Effector memory CD4-positive, alpha-beta T cell (primary cell): ENCODE measurements around the gene MS4A15.
"Not testable (repeated sequence)": the region's sequence is repeated elsewhere in the genome, so short reads cannot be mapped to it uniquely, and the experiment has no call there.

Source experiments
- DNase-seq, 3 donors: peaks; one replicate each; pipeline ENCODE4 v3.0.0-alpha.2; 2020
- H3K27ac ChIP-seq: 2 replicates; pipeline ENCODE4 v1.7.0; 2013; ENCODE audit warnings: mild to moderate bottlenecking, low read length, moderate library complexity; ENCODE audit not compliant: insufficient read depth, poor library complexity, severe bottlenecking
- H3K27me3 ChIP-seq: replicated peaks from 2 replicates; pipeline ENCODE4 v1.7.0; 2013; ENCODE audit warnings: mild to moderate bottlenecking, low read length; ENCODE audit not compliant: insufficient read depth, control insufficient read depth, poor library complexity, severe bottlenecking
- H3K36me3 ChIP-seq: 2 replicates; pipeline ENCODE4 v1.7.0; 2013; ENCODE audit warnings: mild to moderate bottlenecking, low read length, moderate library complexity; ENCODE audit not compliant: control insufficient read depth, insufficient read depth
- H3K4me1 ChIP-seq: 2 replicates; pipeline ENCODE4 v1.7.0; 2013; ENCODE audit warnings: low read length, mild to moderate bottlenecking; ENCODE audit not compliant: control insufficient read depth, insufficient read depth, poor library complexity, severe bottlenecking
- H3K4me3 ChIP-seq: 2 replicates; pipeline ENCODE4 v1.7.0; 2013; ENCODE audit warnings: low read length, low read depth, mild to moderate bottlenecking; ENCODE audit not compliant: insufficient read depth, poor library complexity, severe bottlenecking
- H3K9me3 ChIP-seq: 2 replicates; pipeline ENCODE4 v1.7.0; 2013; ENCODE audit warnings: mild to moderate bottlenecking, low read length, moderate library complexity; ENCODE audit not compliant: control insufficient read depth

The MS4A15 gene

DNA sequence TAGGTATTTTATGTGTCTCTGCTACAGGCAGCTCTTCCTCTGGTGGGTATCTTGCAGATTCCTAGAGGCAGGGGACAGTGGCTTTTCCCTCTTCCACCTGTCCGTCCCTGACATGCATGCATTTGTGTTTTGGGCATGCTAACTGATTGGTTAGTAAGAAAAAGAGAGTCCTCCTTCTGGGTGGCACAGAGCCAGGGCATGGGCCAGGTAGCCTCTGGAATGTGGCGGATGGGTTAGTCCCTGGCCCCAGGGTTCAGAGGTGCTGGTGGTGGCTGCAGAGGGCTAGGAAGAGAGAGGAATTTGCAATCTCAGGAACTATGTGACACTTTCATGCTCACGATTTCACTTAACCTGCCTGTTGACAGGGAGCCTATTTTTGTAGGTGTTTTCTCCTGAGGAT lies 5.8 kb upstream of the MS4A15 start:
- no peak for DNase-seq
- Histone ChIP-seq H3K4me1 (no peaks in the 10 kb centered on the region), H3K36me3 (no peaks in the 10 kb centered on the region), H3K9me3 (no peaks in the 10 kb centered on the region), H3K27ac (no peak overlapping the region), H3K4me3 (no peak overlapping the region), H3K27me3 (no peaks in the 10 kb centered on the region)

DNA sequence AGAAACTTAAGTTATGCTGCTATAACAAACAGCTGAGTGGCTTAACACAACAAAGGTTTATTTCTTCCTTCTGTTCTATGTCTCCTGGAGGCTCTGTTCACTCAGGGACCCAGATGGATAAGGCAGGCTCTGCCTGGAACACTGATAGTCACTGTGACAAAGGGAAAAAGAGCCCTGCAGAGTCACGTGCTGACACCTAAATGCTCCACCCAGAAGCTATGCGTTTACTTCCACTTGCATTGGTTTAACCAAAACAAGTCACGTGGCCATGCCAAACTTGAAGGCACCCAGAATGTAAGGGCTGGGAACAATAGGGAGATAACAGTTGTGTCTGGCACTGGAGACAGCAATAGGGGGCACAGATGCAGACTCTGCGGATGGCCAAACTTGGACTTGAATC lies 3.4 kb upstream of the MS4A15 start:
- H3K9me3 ChIP-seq = no peaks in the 10 kb centered on the region
- H3K27ac ChIP-seq = no peak overlapping the region
- H3K36me3 ChIP-seq = no peaks in the 10 kb centered on the region
- no peaks in the 10 kb centered on the region for H3K4me1 ChIP-seq
- no peak overlapping the region for H3K4me3 ChIP-seq
- no peaks in the 10 kb centered on the region for H3K27me3 ChIP-seq
- DNase-seq = no peak

DNA sequence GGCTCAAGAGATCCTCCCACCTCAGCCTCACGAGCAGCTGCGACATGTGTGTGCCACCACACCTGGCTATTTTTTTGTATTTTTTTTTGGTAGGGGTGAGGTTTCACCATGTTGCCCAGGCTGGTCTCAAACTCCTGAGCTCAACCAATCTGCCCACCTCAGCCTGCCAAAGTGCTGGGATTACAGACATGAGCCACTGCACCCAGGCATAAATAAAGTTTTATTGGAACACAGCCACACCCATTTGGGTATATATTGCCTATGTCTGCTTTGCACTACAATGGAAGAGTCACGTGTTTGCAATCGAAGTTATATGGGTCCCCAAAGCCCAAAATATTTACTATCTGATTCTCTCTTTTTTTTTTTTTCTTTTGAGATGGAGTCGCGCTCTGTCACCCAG lies 1.8 kb upstream of the MS4A15 start:
- no peaks in the 10 kb centered on the region for H3K9me3 ChIP-seq
- H3K27me3 ChIP-seq = no peaks in the 10 kb centered on the region
- no peaks in the 10 kb centered on the region for H3K36me3 ChIP-seq
- DNase-seq = no peak
- no peak overlapping the region for H3K27ac ChIP-seq
- H3K4me3 ChIP-seq = no peak overlapping the region
- no peaks in the 10 kb centered on the region for H3K4me1 ChIP-seq

DNA sequence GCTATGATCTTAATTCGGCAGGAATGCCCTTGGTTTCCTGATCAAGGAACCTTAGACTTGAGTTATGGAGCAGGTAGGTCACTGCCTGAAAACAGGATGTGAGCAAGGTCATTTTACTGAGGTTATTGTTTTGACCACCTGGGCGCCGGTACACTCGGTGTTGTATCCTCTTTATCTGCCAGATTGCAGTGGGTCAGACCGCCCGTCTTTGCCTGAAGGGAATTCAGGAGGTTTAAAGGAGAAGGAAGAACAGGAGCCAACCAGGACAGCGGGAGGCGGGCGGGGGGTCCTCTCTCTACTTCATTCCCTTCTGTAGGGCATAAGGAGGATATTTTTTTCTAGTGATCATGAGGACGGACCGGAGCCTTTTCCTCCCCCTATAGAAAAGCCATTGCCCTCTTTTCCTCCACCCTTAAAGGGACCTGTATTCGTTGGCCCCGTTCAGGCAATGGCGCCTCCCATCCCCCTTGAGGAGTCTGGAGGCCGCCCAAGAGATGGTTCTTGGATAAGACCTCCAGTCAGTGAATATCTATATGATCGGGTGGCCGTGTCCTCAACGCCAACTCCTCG lies 649 bp downstream of the MS4A15 start:
- no peak for DNase-seq
- H3K4me1 ChIP-seq = no peaks in the 10 kb centered on the region
- no peak overlapping the region for H3K4me3 ChIP-seq
- no peaks in the 10 kb centered on the region for H3K9me3 ChIP-seq
- no peaks in the 10 kb centered on the region for H3K27me3 ChIP-seq
- H3K36me3 ChIP-seq = no peaks in the 10 kb centered on the region
- H3K27ac ChIP-seq = no peak overlapping the region

DNA sequence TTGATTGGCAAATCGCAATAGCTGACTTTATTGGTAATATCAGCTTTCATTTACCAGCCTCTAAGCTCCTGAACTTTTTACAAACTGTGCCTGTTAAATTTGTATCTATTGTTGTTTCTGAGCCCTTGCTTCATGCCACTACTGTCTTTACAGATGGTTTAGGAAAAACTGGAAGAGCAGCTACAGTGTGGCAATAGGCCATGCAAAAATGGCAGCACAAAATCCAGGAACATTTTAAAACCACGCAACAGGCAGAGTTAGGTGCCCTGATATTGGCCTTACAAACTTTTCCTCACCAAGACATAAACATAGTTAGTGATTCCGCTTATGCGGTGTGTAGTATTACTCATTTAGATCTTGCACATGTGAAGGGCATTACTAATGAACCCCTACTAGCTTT lies 2.0 kb downstream of the MS4A15 start:
- H3K4me1 ChIP-seq, H3K9me3 ChIP-seq, H3K27me3 ChIP-seq, H3K27ac ChIP-seq, H3K36me3 ChIP-seq, DNase-seq, H3K4me3 ChIP-seq: not testable (repeated sequence)

DNA sequence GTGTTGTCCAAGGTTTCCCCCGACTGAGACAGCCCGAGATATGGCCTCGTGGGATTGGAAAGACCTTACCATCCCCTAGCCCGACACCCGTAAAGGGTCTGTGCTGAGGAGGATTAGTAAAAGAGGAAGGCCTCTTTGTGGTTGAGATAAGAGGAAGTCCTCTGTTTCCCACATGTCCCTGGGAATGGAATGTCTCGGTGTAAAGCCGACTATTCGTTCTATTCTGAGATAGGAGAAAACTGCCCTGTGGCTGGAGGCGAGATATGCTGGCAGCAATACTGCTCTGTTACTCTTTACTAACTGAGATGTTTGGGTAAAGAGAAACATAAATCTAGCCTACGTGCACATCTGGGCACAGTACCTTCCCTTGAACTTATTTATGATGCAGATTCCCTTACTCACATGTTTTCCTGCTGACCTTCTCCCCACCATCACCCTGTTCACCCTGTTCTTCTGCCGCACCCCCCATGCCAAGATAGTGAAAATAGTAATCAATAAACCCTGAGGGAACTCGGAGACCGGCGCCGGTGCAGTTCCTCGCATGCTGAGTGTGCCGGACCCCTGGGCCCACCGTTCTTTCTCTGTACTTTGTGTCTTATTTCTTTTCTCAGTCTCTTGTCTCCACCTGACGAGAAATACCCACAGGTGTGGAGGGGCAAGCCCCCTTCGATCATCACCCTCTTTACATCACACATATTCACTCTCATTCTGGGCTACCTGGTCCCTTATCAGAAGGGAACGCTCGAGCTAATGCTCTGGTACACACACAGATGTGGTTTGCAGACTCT lies 3.0 kb downstream of the MS4A15 start:
- H3K36me3 ChIP-seq, H3K27me3 ChIP-seq, H3K4me3 ChIP-seq, H3K27ac ChIP-seq, H3K4me1 ChIP-seq, H3K9me3 ChIP-seq, DNase-seq: not testable (repeated sequence)

DNA sequence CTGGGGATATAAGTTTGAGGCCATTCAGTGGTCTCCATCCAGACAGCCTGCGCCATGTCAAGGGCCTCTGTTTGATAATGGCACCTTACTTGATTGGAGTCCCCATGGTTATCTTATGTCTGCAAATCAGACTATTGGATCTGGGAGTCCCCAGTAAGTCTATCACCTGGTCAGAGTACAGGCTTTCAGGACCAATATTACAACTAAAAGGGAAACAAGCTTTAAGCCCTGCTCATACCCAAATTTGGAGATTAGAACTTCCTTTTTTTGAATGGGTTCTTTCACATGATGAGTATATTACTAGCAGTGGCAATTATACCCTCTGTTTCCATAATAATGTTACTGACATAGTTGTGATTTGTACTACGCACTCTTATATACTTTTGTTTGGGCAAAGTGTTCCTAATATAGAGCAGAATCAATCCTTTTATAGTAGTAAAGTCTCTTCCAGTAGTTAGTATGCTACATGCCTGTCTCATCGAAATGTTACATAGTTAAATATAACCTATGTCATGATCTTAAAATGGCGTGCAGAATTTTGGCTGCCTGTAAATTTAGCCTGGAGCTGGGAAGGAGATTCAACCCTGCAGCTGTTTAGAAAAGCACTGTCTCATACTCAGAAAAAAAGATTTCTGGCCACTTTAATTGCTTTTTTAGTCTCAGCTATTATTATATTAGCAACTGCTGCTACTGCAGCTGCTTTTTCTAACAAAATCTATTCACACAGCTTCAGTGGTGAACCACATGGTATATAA lies 4.9 kb downstream of the MS4A15 start:
- no peak overlapping the region for H3K4me3 ChIP-seq
- no peaks in the 10 kb centered on the region for H3K4me1 ChIP-seq
- no peaks in the 10 kb centered on the region for H3K36me3 ChIP-seq
- peaks cover 3% of the 10 kb centered on the region for H3K27me3 ChIP-seq
- DNase-seq = no peak
- H3K27ac ChIP-seq = no peak overlapping the region
- H3K9me3 ChIP-seq = no peaks in the 10 kb centered on the region

DNA sequence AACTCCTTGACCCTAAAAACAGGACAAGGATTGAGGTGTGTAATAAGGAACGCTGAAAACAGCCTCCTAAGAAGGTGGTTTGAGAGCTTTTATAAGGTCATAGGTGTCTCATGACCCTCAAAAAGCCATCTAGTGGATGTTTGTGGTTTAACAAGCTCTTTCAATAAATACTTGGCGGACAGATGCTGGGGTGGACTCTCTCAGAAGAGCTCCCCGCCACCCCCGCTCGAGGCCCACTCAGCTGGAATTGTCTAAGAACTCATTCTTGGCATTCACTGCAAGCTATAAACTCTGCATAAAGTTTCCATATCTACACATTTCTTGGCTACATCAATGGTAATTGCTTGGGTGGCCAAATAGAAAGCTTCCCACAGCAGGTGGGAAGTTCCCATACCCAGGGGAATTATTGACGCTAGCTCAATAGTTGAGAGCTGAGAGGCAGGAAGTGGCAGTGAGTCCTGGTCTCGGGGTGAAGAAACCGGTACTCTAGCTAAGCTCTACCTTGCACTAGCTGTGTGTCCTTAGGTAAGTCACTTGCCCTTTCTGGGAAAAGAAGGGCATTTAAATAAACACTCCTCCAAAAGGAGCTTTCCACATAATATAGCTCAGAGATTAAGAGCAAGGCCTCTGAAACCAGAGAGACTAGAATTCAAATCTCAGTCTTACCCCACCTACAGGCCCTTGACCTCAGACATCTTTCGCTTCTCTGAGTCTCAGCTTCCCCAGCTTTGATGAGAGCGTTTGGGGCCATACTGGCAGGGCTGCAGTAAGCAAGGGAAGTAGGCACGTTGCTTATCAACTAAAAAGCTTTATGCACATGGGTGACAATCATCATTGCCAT lies 6.4 kb downstream of the MS4A15 start:
- Histone ChIP-seq H3K4me3 (no peak overlapping the region), H3K4me1 (no peaks in the 10 kb centered on the region), H3K9me3 (no peaks in the 10 kb centered on the region), H3K36me3 (no peaks in the 10 kb centered on the region), H3K27ac (no peak overlapping the region), H3K27me3 (peaks cover 3% of the 10 kb centered on the region)
- DNase-seq = no peak

DNA sequence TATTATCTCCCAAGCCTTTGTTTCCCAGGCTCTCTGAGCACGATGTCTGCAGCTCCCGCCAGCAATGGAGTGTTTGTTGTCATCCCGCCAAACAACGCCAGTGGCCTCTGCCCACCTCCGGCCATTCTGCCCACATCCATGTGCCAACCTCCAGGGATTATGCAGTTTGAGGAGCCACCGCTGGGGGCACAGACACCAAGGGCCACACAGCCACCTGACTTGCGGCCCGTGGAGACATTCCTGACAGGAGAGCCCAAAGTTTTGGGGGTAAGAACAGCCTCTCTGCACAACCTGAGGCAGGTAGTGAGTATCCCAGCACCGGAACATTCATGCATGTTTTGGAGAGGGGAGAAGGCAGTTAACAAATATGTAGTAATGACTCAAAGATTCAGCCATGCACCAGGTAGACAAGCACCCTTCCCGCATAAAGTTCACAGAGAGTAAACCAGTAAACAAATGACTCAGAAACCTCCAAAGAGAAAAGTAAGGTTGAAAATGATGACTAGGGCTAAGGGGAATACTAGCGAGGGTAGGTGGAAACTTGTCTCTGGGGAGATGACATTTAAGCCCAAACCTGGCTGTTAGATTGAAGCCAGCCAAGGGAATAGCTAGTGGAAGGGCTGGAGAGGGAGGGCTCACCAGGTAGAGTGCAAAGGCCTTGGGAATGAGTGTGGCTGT lies 7.2 kb downstream of the MS4A15 start:
- Histone ChIP-seq H3K27me3 (peaks cover 3% of the 10 kb centered on the region), H3K27ac (no peak overlapping the region), H3K4me1 (no peaks in the 10 kb centered on the region), H3K9me3 (no peaks in the 10 kb centered on the region), H3K4me3 (no peak overlapping the region), H3K36me3 (no peaks in the 10 kb centered on the region)
- no peak for DNase-seq
